HG02885 (cell line): ENCODE measurements around the gene NEDD9.

Experiments used
- ATAC-seq: cut with Tn5 transposase; IDR thresholded peaks from one replicate; pipeline ENCODE4 v1.9.1; 2021; ENCODE audit warnings: mild to moderate bottlenecking; ENCODE audit not compliant: unreplicated experiment, poor library complexity

The NEDD9 gene

DNA sequence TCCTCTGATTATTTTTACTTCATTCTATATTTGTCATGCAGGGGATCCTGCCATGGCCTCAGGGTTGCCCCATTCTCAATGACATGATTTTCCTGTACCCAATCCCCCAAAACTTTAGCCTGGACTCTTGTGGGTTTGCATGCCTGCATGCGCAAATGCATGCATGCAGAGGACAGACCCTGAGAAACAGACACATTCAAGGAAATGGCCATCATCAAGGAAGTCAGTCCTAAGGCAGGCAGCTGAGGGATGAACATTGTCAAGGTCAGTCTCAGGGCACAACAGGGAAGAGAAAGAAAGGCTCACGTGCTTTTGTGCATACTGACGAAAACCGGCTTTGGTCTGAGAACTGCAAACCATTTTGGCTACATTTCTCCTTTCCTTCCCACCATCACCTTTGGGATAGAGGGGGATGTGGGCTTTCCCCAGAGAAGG lies 13.1 kb downstream of the NEDD9 start:
- no peak for ATAC-seq

DNA sequence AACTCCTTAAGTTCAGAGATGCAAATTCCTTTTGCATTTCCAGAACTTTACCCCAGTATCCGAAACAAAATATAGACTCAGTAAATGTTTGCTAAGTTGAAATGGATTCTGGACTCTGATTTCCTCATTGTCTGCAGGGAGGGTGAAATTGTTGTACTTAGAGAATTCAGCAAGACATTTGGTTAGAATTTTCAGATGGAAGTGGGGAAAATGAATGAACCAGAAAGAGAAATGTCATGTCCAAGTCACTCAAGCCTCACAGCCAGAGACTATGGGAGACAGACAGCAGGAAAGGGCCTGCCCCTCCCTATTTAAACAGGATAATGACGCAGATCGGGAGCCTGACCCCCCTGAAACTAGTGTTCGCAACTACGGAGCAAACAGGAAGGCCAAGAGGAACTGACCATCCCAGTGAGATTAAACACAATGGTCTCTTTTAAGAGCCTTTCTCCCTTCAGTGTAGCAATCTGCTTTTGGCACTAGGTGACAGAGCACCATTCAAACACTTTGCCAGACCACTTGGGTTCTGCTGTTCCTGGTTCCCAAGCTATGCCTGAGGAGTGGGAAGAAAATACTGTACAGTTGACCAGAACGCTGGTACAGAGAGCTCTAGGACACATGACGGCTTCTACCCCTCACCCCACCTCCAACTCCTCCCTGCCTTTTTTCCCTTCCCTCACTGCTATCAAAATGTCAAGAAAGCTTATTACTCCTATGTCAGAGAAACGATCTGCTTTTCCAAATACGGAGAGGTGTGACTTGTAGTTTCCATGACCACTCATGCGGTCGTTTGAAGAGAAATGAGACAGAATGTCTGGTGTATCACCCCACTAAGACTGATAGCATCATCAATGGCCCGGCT lies 13.7 kb downstream of the NEDD9 start:
- ATAC-seq: no peak

DNA sequence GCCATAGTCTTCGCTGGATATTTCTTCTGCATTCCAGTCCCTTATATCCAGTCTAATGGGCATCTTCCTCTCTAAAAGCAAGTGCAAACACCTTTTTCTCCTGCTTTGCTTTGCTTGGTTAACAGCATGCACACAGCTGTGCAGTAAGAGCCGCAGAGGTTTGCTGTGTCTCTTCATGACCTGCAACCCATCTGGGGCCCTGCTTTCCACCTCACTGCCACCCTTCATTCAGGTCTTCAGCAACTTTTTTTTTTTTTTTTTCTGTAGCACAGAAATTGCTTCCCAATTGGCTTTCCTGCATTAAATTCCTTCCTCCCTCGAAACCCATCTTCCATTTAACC lies 14.4 kb downstream of the NEDD9 start:
- no peak for ATAC-seq

DNA sequence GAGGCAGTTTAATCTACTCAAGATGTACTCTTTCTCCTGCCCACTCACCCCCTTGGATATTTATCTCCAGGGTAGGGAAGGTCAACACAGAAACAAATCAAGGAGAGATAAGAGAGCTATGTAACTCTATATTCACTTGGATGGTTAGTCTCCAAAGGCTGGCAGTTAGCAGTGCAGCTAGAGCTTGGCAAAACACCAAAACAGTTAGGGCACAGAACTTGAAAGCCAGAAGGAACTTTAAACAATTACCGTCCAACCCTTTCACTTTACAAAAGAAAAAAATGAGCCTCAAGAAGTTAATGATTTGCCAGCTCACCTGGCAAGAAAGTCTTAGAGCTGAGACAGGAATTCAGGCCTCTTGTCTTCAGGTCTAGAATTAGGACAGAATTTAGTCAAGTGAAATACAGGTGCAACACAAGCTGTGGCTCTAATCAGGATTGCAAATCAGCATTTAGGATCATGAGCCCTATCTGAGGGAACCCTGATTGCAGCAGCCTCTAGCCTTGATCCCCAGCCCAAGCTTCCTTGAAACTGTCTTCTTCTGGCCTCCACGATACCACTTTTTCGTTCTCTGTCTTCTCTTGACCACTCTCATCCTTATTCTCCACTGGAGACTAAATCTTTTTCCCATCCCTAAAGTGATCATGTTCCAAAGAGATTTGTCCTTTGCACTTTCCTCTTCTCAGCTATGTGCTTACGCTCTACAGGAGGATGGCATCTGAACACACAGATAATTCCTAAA lies 14.9 kb downstream of the NEDD9 start:
- no peak for ATAC-seq

DNA sequence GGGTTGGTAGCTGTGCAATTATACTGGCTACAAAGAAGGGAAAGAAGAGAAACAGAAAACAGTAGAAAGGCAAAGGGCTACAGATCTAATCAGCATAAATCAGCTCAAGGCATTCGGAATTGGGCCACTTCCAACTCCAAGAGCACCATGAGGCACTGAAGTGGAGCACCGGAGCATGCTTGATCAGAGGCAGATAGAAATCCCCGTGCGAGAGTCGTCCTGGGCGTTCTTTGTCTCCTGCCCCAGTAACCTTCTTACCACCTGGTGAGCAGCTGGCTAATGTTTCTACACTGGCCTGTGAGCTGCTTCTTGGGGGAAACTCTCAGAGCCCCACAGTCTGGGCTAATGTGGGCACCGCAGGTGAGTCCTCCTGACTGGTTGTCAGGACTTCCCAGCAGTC lies 16.7 kb downstream of the NEDD9 start:
- no peak for ATAC-seq

DNA sequence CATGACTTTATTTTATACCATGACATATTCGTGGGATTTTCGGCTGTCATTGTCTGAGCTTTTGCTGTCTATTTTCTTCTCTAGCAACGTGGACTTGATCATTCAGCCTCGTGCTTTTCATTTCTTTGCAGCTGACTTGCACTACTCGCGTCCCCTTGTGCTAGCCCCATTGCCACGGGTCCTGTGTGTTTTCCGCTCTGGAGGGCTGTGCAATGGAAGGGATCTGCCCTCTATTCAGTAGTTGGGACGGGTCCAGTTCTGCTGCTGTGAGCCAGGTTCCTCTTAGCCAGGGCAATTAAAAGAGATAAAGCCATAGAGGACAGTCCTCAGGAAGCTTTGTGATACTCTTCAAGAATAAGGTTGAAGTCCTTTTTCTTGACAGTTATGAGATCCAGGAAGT lies 17.6 kb downstream of the NEDD9 start:
- ATAC-seq: no peak

DNA sequence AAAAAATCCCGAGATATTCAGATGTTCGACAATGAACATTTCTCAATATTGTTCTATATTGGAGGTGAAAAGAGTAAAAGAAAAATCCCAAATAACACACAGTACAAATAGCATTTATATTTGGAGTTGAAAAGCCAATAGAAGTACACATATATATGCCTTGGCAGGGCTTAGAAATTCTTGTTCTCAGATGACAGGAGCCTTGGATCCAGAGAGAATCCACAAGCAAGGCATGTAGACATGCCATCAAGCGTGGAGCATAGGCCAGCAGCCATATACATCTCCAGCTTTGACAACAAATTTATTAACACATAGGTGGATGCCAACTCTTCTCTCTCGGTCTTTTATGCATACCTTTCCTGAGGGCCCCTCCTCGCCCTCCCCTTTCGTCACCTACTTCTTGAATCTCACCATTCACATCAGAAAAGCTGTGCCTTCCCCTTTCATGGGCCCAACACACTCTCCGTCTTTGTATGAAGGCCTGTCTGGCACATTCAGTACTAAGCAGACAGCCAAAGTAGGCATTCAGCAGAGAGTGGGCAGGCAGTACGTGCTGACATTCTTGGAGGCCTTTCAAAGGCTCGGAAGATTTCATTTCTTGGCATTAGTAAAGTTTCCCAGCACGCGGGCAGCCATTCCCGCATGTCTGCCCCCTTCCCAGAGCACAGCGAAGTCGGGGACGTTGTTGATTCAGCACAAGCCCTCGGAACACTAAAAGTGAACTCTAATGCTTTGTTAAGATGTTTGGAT lies 18.2 kb downstream of the NEDD9 start:
- no peak for ATAC-seq

DNA sequence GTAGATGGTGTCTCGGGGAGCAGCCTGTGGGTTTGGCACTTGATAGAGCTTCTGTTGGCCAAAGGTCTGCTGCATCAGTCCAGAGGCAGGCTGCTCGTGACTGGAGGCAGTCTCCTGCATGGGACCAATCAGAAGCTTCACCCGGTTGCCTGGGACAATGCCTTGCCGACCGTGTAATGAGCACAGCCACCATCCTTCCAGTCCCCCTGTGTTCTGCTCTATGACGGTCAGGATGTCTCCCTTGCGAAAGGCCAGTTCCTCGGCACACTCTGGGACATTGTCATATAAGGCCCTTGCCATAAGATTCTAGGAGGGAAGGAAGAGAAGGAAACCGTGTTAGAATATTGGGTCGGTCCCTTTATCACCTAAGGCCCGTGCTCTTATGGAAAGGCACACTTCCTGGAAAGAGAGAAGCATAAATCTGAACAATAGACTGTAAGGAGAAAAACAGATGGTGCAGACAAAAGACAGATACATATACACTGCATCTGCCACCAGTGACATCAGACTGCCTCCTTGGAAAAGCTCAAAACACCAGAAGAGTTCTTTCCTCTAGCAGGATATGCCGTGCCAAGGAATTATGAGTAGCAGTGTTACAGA lies 18.9 kb downstream of the NEDD9 start:
- no peak for ATAC-seq

DNA sequence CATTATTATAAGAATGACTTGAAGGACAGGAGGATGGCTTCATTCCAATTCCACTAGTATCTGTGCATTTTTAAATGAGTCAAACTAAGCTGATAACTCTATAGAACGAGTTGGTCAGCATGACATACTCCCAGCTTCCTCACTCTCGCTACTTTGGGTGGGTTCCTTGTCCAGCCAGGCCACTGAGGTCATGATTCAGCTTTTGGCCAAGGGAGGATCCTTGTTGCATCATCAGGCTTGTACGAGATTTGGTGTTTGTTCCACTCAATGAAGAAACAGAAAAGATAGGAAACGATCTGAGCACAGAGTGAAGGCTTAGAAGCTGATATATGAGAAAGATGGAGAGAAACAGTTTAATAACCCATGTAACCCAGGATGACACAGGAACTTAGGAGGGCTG lies 19.8 kb downstream of the NEDD9 start:
- ATAC-seq: no peak

DNA sequence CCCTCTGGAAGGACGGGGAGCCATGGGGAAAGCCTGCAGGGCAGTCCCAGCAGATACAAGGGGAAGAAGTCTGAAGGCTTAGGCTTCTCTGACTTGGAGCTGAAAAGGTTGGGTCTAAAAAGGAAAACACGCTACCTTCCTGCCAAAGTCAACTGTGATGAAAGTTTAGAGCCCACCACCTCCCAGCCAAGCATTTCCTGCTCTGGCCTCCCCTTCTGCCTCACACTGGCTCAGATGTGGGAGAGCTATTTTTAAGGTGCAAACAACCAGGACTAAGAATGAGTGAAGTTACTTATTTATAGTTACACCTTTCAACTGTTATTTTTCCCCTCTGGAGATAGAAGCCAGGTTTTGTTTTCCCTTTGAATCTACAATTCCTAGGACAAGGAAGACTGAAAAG lies 21.2 kb downstream of the NEDD9 start:
- no peak for ATAC-seq

DNA sequence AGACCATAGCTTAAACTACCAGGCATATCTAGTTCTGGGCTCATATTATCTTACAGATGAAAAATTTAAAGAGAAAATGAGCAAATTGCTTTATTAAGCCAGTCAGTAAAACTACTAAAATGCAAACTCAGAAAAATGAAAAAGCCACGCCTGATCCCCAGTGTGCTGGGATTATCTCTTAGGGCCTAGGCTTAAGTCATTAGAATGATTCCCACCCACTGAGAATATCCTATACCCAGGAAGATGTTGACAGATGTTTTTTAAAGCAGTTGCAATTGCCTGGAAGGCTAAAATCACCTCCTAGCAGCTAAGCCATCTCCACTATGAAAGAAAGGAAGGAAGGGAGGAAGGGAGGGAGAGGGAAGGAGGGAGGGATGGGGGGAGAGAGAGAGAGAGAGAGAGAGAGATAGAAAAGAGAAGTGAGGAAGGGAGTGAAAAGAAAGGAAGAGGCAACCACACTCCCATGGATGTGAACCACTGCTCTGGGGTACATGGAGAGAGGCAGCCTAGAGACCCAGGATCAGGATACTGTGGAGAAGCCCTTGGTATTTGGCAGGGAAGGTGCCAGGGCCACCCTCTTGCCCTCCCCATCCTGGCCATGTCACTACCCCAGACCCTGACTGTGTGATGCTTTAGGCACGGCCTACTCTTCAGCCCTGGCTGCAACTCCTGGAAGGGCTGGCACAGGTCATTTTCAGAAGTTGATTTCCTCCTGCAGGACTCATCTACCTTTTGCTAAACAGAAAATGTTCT lies 21.9 kb downstream of the NEDD9 start:
- no peak for ATAC-seq

DNA sequence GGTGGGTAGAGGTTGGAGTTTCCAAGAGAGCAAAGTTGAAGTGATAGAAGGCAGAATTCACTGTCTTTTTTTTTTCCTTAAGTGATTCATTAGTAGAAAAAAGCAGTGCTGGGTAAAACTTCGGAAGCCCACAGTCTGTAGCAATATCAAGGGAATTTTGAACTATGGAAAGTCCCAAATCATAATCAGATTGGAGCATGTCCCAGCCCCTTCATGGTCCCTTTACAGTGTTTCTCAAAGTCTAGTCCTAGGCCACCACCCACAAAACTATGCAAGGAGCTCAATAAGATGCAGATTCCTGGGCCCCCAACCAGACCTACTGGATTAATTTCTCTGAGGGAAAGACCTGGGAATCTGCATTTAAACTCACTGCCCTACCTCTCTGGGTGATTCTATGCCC lies 22.6 kb downstream of the NEDD9 start:
- ATAC-seq: no peak

DNA sequence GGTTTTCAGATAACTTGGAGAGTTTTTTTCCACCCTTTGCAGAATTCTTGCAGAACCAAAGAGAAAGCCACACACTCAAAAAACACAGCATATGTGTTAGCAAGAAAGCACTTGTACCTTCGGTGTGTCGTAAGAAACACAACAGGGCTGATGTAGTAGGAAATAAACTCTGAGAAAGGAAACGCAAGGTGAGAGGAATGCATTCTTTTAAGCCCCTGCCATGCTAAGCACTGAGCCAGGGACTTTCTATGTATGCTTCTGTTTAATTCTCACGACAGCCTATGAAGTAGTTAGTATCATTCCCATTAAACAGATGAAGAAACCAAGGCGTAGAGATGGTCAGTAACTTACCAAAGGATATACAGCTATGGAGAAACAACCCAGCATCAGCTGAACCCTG lies 23.1 kb downstream of the NEDD9 start:
- no peak for ATAC-seq

DNA sequence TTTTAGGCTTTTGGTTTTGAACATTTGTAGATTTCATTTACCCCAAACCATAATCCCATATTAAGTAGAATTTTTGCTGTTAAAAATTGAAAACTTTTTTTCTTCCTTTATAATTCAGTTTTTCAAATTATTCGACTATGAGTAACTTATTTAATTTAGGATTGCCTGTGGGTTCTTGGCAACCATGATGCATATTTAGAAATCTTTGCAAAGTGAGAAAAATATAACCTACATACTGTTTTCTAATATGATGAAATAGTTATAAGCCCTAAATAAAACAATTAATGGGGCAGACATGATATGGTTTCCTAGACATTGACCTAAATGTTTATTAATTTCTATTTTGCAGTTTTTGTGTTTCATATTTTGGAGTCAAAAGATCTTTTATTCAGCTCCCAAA lies 23.6 kb downstream of the NEDD9 start:
- ATAC-seq: no peak

DNA sequence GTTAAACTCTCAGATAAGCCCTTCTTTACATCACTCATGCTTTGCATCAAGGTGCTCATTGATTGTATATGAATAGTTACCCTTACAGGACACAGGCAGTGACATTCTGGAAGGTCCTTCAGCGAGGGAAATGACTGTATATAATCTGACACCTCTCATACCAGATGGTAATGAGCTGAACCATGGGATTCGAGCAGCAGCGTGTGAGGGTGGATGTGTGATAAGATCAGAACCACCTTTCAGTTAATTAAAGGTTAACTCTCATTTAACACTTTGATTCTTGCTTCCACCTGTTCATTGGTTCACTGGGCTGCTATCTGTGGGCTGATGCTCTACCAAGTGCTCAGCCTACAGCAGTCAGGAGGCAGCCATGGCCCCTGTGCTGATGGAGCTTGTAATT lies 24.2 kb downstream of the NEDD9 start:
- no peak for ATAC-seq

DNA sequence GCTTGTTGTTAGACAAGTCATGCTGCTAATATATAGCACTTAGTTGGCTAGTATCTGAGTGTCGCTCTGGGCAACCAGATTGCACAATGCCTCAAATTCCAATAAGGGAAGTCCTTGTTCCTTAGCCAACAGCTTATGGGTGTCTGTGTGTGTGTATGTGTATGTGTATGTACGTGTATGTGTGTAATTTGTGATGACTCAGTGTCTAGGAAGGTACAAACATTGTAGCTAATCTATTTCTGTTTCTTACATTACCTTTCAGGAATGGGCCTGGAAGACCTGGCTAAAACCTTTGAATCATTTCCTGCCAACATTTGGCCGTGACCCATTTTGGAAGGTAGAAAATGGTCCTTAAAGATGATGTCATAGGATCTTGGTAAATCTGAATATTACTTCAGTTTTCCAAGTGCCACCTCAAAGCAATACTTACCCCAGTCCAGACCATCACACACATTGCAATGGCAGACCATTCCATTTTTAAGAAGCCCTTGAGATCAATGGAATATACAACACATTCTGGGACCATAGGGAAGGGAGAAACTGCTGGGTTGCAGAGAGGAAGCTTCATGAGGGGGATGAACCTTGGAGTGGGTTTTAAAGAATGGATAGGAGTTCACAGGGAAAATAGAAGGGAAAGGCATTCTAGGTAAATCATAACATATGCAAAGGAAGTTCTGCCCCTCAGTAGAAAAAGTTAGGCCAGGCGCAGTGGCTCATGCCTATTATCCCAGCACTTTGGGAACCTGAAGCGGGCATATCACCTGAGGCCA lies 25.1 kb downstream of the NEDD9 start:
- no peak for ATAC-seq

DNA sequence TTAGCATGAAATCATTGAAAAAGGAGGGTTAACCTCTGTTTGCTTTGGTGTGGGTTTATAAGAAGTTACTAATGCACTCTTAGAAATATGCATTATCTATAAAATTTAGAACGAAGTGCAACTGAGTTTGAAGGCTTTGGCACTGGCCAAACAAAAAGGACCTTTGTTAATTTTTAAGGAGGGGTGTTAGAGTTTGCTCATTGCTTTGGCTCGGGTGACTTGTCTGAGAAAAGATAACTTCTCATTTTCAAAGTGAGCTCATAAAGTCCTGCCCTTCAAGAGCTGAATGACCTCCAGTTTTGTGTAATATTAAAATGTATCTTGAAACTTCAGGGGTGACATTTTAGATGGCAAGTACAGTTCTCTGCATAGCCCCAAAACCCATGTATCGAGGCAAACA lies 25.9 kb downstream of the NEDD9 start:
- ATAC-seq: no peak

DNA sequence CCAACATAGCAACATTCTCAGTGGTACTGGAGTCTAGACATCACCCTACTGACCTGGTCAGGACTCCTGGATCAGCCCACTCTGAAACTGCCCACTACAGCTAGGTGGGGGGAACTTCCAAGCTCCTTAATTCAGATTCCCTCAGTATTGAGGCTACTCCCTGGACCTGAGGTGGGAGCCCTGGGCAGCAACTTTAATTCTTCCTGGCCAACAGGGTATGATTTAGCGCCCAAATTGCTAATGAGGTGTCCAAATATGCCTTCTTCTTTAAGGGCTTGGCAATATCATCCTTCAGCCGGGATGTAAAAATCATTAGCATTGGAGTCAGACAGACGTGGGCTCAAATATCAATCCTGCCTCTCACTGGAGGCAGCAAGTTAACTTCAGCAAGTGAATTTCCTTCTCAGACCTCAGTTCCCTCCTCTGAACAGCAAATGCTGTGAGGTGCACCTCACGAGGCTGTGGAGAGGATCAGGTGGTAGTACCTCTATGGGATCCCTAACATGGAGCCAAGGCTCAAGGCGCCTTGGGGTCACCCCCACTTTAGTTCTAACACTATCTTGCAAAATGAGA lies 27.6 kb downstream of the NEDD9 start:
- no peak for ATAC-seq

DNA sequence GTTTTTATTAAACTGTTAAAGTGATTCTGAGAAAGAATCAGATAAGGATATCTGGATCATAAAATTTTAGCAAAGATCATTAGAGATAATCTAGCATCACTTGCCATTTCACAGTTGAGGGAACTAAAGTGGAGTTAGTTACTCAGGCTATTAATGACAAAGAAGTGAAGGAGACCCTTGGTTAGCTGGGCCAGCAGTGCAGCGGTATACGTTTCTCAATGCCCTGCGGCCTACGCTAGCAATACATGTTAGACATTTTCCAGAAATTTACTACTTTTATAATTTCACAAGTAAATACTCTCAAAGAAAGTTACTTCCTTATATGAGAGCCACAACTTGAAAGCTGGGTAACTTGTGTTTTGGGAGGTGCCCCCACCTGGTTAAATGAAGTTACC lies 28.5 kb downstream of the NEDD9 start:
- ATAC-seq: no peak
